GM12878 (cell line): Measurements from ENCODE around the gene KRTAP29-1. TPM values are rescaled to one million over a fixed set of nuclear protein-coding genes. Genes with fewer than 3 reads are reported as not detected.

Experiments used
- ATAC-seq: fragments of 200-7000 bp; cut with Tn5 transposase; 3 replicates; pipeline ENCODE4 v1.9.1; 2020; ENCODE audit warnings: mild to moderate bottlenecking, moderate library complexity
- BruUV-seq: library from RNA; stranded (reverse); fragments of 400-500 nt; replicated peaks from 2 replicates; lab custom pipeline; 2021; lab: Mats Ljungman, UMichigan
- CTCF ChIA-PET: fragments of 300-600 bp; sonication (Branson Sonifier 250); formaldehyde crosslinking; extraction: SDS; loops from one replicate; lab custom pipeline; 2021; ENCODE audit warnings: inconsistent platforms; lab: Yijun Ruan, JAX
- POLR2A ChIA-PET: fragments of 350-600 bp; formaldehyde crosslinking; extraction: SDS; loops from one replicate; lab custom pipeline; 2021; ENCODE audit warnings: inconsistent platforms; lab: Charles Lee
- RAD21 ChIA-PET: fragments of 300-600 bp; sonication (Branson Sonifier 250); formaldehyde crosslinking; loops from one replicate; lab custom pipeline; 2023; ENCODE audit warnings: antibody characterized with exemption; ENCODE audit not compliant: unreplicated experiment; lab: Charles Lee
- SMC1A ChIA-PET: fragments of 300-600 bp; sonication (Branson Sonifier 250); formaldehyde crosslinking; loops from one replicate; lab custom pipeline; 2023; ENCODE audit not compliant: unreplicated experiment, uncharacterized antibody; lab: Charles Lee
- DNase-seq: peaks from one replicate; pipeline ENCODE4 v3.0.0-alpha.2; 2011; ENCODE audit warnings: low read depth, low spot score
- FAIRE-seq: peaks from 3 replicates; lab custom pipeline; 2011; peaks lifted over from hg19 to GRCh38; lab: Jason Lieb, UNC
- H2AFZ ChIP-seq: 2 replicates; pipeline ENCODE4 v1.6.0; 2011; ENCODE audit warnings: low read depth, low read length, control low read depth; ENCODE audit not compliant: control insufficient read depth
- H3K27ac ChIP-seq: 2 replicates; pipeline ENCODE4 v1.5.1; 2011; ENCODE audit warnings: control low read depth; ENCODE audit not compliant: control insufficient read depth, insufficient read depth
- H3K27me3 ChIP-seq, 2 experiments: replicated peaks in 1 of 2; 2 replicates each; pipeline versions ENCODE4 v1.6.0 to v1.6.1; 2011; ENCODE audit warnings: low read length in 1 of 2; ENCODE audit not compliant: control insufficient read depth in 2 of 2, insufficient read depth in 2 of 2
- H3K36me3 ChIP-seq, 2 experiments: 2 replicates each; pipeline ENCODE4 v1.5.1; 2011; ENCODE audit warnings: low read length in 1 of 2; ENCODE audit not compliant: control insufficient read depth in 2 of 2, insufficient read depth in 2 of 2
- H3K4me1 ChIP-seq: 2 replicates; pipeline ENCODE4 v1.6.1; 2011; ENCODE audit warnings: mild to moderate bottlenecking, low read length, moderate library complexity, mixed read lengths; ENCODE audit not compliant: control insufficient read depth, insufficient read depth
- H3K4me2 ChIP-seq: 2 replicates; pipeline ENCODE4 v1.6.0; 2011; ENCODE audit warnings: control low read depth; ENCODE audit not compliant: control insufficient read depth, insufficient read depth
- H3K4me3 ChIP-seq: fragments of 200-600 bp; sonication (generic); 2 replicates; pipeline ENCODE4 v1.5.1; 2016
- H3K79me2 ChIP-seq: 2 replicates; pipeline ENCODE4 v1.6.0; 2011; ENCODE audit warnings: low read length; ENCODE audit not compliant: control insufficient read depth, insufficient read depth
- H3K9ac ChIP-seq: 2 replicates; pipeline ENCODE4 v1.8.0; 2011; ENCODE audit warnings: low read length, control low read depth, mixed read lengths; ENCODE audit not compliant: control insufficient read depth, insufficient read depth
- H3K9me3 ChIP-seq: replicated peaks from 3 replicates; pipeline ENCODE4 v1.5.1; 2011; ENCODE audit warnings: mild to moderate bottlenecking, low read length; ENCODE audit not compliant: control insufficient read depth, insufficient read depth
- H4K20me1 ChIP-seq: 2 replicates; pipeline ENCODE4 v1.6.0; 2011; ENCODE audit not compliant: control insufficient read depth, insufficient read depth
- BCL11A ChIP-seq: IDR thresholded peaks from 2 replicates; pipeline ENCODE4 v1.6.1; 2011; ENCODE audit warnings: low read depth, low read length
- ETV6 ChIP-seq, 2 experiments: fragments of 450-650 bp in 1 of 2; IDR thresholded peaks in 1 of 2; conservative IDR thresholded peaks in 1 of 2; 2 replicates each; pipeline ENCODE4 v1.6.1; 2014; ENCODE audit warnings: antibody characterized with exemption in 1 of 2, borderline replicate concordance in 1 of 2, low read depth in 1 of 2, mild to moderate bottlenecking in 1 of 2, moderate library complexity in 1 of 2
- GATAD2B ChIP-seq: fragments of 450-650 bp; conservative IDR thresholded peaks from 2 replicates; pipeline ENCODE4 v1.6.1; 2017; ENCODE audit warnings: low read depth, mild to moderate bottlenecking, moderate library complexity
- HDAC6 ChIP-seq: fragments of 200-600 bp; sonication (generic); IDR thresholded peaks from one replicate; pipeline ENCODE4 v1.8.0; 2017; ENCODE audit warnings: antibody characterized with exemption; ENCODE audit not compliant: unreplicated experiment
- KLF5 ChIP-seq: fragments of 450-650 bp; IDR thresholded peaks from 2 replicates; pipeline ENCODE4 v1.6.1; 2014; ENCODE audit warnings: mild to moderate bottlenecking; ENCODE audit not compliant: partially characterized antibody
- POLR2AphosphoS2 ChIP-seq: IDR thresholded peaks from 2 replicates; pipeline ENCODE4 v1.6.1; 2011; ENCODE audit warnings: low read depth, mild to moderate bottlenecking, low read length, improper control_type of control experiment, moderate library complexity
- SMAD5 ChIP-seq: IDR thresholded peaks from 2 replicates; pipeline ENCODE4 v1.6.1; 2016; ENCODE audit warnings: antibody characterized with exemption, low read depth
- TCF12 ChIP-seq: IDR thresholded peaks from 2 replicates; pipeline ENCODE4 v1.6.1; 2011; ENCODE audit warnings: low read depth, mild to moderate bottlenecking, low read length
- ZBED1 ChIP-seq: IDR thresholded peaks from 2 replicates; pipeline ENCODE4 v1.6.1; 2016; ENCODE audit warnings: borderline replicate concordance
- ZNF217 ChIP-seq: fragments of 450-650 bp; IDR thresholded peaks from 2 replicates; pipeline ENCODE4 v1.6.1; 2017; ENCODE audit warnings: antibody characterized with exemption, mild to moderate bottlenecking
- ZSCAN29 ChIP-seq: fragments of 450-650 bp; IDR thresholded peaks from 2 replicates; pipeline ENCODE4 v1.6.1; 2017; ENCODE audit warnings: mild to moderate bottlenecking, moderate library complexity
- WGBS: methylation state at CpG from one replicate; pipeline ENCODE4 v1.1.6; 2016; ENCODE audit warnings: low lambda C conversion rate; ENCODE audit not compliant: insufficient replicate concordance, insufficient coverage; ENCODE audit errors: missing lambda C conversion rate; 5-methylcytosine and 5-hydroxymethylcytosine counted together
- in situ Hi-C: fragments of 300-500 bp; cut with MboI; formaldehyde crosslinking; loops from 9 replicates; pipeline ENCODE4 v1.14.3; 2018; ENCODE audit warnings: mixed read lengths
- intact Hi-C: fragments of 100-400 bp; cut with micrococcal nuclease; formaldehyde crosslinking; loops from one replicate; pipeline ENCODE4 v1.14.2; 2022; ENCODE audit not compliant: unreplicated experiment
- polyA plus RNA-seq, 11 experiments: library from polyadenylated mRNA; depleted of rRNA in 4 of 11; unstranded in 6 of 11; stranded (reverse) in 5 of 11; fragments of >200 nt; fragmentation: Nextera tagmentation in 4 of 11; fragmentation: Illumina TruSeq in 1 of 11; extraction: Ambion mirVana in 4 of 11; extraction: Trizol in 1 of 11; gene quantifications; 1 replicate in 1 of 11; 2 replicates in 10 of 11; pipeline versions ENCODE4 v1.2.1 to v1.2.3, GENCODE V29; 2011 to 2016; ENCODE audit warnings: inconsistent platforms in 2 of 11, missing spikeins in 2 of 11, low read depth in 1 of 11
- total RNA-seq, 4 experiments: library from RNA; depleted of rRNA in 3 of 4; stranded (reverse); fragments of >200 nt in 3 of 4; fragmentation: Illumina TruSeq in 1 of 4; extraction: Trizol in 1 of 4; gene quantifications; 2 replicates each; pipeline versions ENCODE4 v1.2.1 to v1.2.3, GENCODE V29; 2013 to 2021
- TF ChIP-seq, protein P1 (sequence below): IDR thresholded peaks from 2 replicates; pipeline ENCODE4 v1.6.1; 2011; ENCODE audit warnings: borderline replicate concordance, low read depth, mild to moderate bottlenecking, moderate library complexity, mixed read lengths, low read length; ENCODE audit not compliant: insufficient read depth; ENCODE audit errors: extremely low read length
- TF ChIP-seq, protein P2 (sequence below): IDR thresholded peaks from 2 replicates; pipeline ENCODE4 v1.6.1; 2012; ENCODE audit warnings: low read depth, low read length, improper control_type of control experiment
- TF ChIP-seq, protein P3 (sequence below): fragments of 450-650 bp; IDR thresholded peaks from 2 replicates; pipeline ENCODE4 v1.6.1; 2016; ENCODE audit warnings: mild to moderate bottlenecking
- TF ChIP-seq, protein P4 (sequence below): fragments of 450-650 bp; IDR thresholded peaks from 2 replicates; pipeline ENCODE4 v1.6.1; 2017; ENCODE audit warnings: low read depth, mild to moderate bottlenecking, moderate library complexity
- TF ChIP-seq, protein P5 (sequence below): fragments of 450-650 bp; IDR thresholded peaks from 2 replicates; pipeline ENCODE4 v1.6.1; 2016; ENCODE audit warnings: mild to moderate bottlenecking

The KRTAP29-1 gene
- total and polyA plus RNA-seq, 10 of the 15 experiments (the other 5 are each of a cell fraction or from before 2014, with no cell fraction given) = 1.9 TPM; not detected in 9

DNA sequence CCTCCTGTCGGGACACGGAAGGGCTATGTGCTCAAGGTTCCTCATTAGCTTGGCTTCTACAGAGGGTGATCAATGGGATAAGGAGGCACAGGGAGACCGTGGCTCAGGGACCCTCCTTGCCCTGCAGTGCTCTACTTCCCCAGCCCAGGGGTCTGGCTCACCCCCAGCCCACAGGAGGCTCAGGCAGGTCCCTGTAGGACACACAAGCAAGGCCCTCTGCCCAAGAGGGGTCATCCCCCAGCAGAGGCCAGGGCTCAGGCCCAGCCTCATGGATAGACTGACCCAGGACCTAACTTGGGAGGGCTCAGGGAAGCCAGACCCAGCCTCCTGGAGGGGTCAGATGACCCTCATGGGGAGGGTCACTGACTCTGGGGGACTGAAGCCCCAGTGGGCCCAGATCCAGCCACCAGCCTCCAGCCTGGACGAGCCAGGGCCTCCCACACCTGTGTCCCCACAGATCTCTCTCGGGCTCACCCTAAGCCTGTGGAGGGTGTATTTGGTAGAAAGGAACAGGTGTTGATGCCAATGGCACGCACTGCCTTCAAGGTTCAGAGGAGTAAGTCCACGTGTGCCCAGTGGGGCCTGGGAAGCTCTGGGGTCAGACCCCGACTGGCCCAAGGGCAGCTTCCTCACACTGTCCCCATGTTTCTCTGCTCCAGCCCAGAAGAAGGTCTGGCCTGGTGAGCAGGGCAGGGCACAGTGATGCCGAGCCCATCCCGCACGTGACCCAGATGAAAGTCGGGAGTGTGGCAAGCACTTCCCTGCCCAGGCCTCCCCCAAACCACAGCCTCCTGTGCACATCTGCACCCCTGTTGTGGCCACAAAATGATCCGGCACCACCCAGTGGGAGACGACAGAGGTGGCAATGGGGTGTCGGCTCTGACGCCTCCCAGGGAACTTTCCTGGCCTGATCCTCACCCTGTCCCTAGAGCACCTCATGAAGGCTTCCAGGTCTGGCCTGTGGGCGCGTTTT lies 23.8 kb upstream of the KRTAP29-1 start:
- POLR2A ChIA-PET = no interaction called here
- no peak for DNase-seq
- Histone ChIP-seq H3K27ac (no peak overlapping the region), H4K20me1 (no peaks in the 10 kb centered on the region), H3K4me1 (no peaks in the 10 kb centered on the region), H3K79me2 (no peaks in the 10 kb centered on the region), H3K9ac (no peak overlapping the region), H3K27me3 (no peaks in the 10 kb centered on the region; a peak in 1 of 4 replicates), H3K36me3 (no peaks in the 10 kb centered on the region), H3K9me3 (no peaks in the 10 kb centered on the region), H3K4me3 (no peak overlapping the region), H3K4me2 (no peak overlapping the region), H2AFZ (no peak overlapping the region)
- CTCF ChIA-PET = no interaction called here
- no peak for FAIRE-seq
- BruUV-seq = no TSS peak
- WGBS = 24% methylated on average over 14 of the region's 18 CpGs
- RAD21 ChIA-PET = no interaction called here
- SMC1A ChIA-PET = no interaction called here
- in situ Hi-C loops = no loop called here
- intact Hi-C loops = loop anchor here (10.0 kb wide), 1 partner anchor 702 kb away; no protein-coding TSS in a partner anchor
- no peak for ATAC-seq
- TF ChIP-seq, protein P1, sequence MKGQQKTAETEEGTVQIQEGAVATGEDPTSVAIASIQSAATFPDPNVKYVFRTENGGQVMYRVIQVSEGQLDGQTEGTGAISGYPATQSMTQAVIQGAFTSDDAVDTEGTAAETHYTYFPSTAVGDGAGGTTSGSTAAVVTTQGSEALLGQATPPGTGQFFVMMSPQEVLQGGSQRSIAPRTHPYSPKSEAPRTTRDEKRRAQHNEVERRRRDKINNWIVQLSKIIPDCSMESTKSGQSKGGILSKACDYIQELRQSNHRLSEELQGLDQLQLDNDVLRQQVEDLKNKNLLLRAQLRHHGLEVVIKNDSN = no peak
- TF ChIP-seq, protein P2, sequence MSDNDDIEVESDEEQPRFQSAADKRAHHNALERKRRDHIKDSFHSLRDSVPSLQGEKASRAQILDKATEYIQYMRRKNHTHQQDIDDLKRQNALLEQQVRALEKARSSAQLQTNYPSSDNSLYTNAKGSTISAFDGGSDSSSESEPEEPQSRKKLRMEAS = no peak
- TF ChIP-seq ZBED1 (no peak), ZSCAN29 (no peak), GATAD2B (no peak), KLF5 (no peak), ZNF217 (no peak), HDAC6 (no peak), ETV6 (conservative IDR thresholded peaks at IDR 0.05 in 1 of 2, IDR thresholded peaks at IDR 0.05 in 1 of 2; ENCODE audit: borderline replicate concordance in 1 of 2, low read depth in 1 of 2) (no peak), TCF12 (no peak), BCL11A (no peak), SMAD5 (no peak), POLR2AphosphoS2 (no peak)
- TF ChIP-seq, protein P3, sequence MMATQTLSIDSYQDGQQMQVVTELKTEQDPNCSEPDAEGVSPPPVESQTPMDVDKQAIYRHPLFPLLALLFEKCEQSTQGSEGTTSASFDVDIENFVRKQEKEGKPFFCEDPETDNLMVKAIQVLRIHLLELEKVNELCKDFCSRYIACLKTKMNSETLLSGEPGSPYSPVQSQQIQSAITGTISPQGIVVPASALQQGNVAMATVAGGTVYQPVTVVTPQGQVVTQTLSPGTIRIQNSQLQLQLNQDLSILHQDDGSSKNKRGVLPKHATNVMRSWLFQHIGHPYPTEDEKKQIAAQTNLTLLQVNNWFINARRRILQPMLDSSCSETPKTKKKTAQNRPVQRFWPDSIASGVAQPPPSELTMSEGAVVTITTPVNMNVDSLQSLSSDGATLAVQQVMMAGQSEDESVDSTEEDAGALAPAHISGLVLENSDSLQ = no peak
- TF ChIP-seq, protein P4, sequence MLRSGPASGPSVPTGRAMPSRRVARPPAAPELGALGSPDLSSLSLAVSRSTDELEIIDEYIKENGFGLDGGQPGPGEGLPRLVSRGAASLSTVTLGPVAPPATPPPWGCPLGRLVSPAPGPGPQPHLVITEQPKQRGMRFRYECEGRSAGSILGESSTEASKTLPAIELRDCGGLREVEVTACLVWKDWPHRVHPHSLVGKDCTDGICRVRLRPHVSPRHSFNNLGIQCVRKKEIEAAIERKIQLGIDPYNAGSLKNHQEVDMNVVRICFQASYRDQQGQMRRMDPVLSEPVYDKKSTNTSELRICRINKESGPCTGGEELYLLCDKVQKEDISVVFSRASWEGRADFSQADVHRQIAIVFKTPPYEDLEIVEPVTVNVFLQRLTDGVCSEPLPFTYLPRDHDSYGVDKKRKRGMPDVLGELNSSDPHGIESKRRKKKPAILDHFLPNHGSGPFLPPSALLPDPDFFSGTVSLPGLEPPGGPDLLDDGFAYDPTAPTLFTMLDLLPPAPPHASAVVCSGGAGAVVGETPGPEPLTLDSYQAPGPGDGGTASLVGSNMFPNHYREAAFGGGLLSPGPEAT = no peak
- TF ChIP-seq, protein P5, sequence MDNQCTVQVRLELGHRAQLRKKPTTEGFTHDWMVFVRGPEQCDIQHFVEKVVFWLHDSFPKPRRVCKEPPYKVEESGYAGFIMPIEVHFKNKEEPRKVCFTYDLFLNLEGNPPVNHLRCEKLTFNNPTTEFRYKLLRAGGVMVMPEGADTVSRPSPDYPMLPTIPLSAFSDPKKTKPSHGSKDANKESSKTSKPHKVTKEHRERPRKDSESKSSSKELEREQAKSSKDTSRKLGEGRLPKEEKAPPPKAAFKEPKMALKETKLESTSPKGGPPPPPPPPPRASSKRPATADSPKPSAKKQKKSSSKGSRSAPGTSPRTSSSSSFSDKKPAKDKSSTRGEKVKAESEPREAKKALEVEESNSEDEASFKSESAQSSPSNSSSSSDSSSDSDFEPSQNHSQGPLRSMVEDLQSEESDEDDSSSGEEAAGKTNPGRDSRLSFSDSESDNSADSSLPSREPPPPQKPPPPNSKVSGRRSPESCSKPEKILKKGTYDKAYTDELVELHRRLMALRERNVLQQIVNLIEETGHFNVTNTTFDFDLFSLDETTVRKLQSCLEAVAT = no peak
